ENCODE measurements around the gene SH3D21. TPM values are rescaled to one million over a fixed set of nuclear protein-coding genes. Genes with fewer than 3 reads are reported as not detected.

The SH3D21 gene
- total RNA-seq, 1 donor from 2014 or later = 0.82 TPM

DNA sequence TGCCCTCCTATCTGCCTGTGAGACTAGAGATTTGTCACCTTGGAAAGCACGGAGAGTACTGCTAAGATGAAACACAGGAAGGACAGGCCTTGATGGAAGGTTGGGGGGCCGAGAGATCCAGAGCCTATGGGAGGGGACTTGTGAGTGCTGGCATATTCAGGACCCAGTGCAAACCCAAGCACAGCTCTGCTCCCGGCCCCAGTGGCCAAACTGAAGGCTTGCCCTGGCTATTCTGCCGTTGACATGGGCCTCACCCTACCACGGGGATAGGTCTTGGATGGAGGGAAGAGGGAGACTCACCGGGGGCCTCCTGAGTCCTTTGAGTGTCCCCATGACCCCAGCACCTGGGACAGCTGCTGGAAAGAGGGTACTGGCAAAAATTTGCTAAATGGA lies 21.9 kb downstream of the SH3D21 start:
- DNase-seq (ENCODE audit: low spot score in 2 of 2) = no peak
- no peak for FAIRE-seq

DNA sequence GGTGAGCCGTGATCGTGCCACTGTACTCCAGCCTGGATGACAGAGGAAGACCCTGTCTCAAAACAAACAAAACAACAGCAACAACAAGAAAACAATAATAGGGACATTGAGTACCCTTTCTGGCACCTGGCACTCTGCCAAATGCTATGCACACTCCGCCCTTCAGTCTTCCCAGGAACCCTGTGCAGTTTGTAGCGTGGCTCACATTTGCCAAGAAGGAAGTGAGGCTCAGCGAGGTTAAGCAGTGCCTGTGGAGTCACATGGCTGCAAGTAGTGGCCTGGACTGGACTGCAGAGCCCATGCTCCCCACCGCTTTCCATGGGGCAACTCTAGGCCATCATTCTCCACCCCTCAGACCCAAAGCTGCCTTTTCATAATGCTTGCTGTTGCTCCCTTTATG lies 22.5 kb downstream of the SH3D21 start:
- no peak for FAIRE-seq
- no peak for DNase-seq (ENCODE audit: low spot score in 2 of 2)

DNA sequence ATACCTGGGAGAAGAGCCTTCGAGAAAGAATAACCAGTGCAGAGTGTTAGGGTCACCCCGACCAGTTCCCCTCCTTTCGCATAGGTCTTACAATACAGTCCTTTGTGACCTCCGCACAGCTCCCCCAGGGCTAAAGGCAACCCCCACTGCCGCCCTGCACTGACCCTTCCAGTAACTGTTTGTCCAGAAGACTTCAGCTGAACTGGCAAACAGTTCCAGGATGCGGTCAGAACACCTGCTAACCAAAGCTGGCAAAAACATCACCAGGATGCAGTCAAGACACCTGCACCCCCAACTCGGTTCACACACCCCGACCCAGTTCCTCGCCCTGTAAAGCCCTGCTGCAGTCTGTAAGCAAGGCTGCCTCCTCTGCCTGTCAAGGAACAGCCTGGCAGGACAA lies 23.6 kb downstream of the SH3D21 start:
- FAIRE-seq (no peak), DNase-seq (ENCODE audit: low spot score in 2 of 2) (no peak)

DNA sequence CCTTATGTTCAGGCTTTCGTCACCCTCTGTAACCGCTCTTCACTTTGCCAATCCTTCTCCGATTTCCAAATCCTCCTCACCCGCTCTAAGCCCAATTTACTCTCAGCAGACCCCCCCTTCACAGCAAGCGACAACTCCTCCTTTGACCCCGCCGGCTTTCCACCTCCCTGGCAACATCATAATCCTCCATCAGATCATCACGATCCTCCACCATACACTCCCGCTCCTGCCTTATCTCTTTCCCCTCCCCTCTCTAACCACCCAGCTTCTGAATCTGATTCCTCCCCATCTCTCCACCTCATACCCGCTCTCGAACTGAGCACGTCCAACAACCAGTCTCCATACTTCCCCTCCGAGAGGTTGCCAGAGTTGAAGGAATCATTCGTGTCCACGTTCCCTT lies 24.8 kb downstream of the SH3D21 start:
- FAIRE-seq (no peak), DNase-seq (ENCODE audit: low spot score in 2 of 2) (no peak)

DNA sequence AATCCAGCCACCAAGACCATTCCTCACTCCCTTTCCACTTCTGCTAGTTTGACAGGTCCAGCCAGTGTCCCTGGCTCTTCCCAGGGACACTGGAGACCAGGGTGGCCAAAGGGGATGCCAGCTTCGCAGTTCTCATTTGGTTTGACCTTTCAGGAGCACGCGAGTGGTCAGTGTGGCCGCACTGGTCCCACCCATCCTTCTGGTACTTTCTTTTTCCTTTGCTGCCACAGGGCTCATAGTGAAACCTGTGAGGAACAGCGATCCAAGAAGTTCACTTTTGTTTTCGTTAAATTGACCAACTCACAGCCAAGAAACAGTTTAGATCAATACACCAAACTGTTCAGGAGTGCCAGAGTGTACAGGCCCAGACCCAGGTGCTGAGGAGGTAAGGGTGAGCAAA lies 31.7 kb downstream of the SH3D21 start:
- no peak for FAIRE-seq
- no peak for DNase-seq (ENCODE audit: low spot score in 2 of 2)

DNA sequence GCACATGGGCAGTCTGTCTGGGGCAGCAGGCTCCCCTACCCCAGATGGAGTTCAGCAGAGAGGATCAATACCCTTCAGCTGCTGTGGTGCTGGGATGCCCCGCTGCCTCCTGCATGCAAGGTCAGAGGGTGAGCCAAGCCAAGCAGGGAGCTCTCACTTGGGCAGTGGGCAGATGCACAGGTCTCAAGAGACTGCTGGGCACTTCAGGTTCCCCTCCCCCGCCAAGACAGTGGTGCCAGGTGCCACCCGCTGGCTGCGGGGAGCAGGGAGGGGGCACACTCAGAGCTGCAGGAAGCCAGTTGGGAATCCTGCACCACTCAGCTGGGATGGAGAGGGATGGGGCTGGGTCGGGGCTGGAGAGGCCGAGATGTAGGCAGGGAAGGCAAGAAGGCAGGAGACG lies 33.0 kb downstream of the SH3D21 start:
- FAIRE-seq (no peak), DNase-seq (ENCODE audit: low spot score in 2 of 2) (no peak)

GRCh38 chr1:36339615-36340014 lies 33.4 kb downstream of the SH3D21 start:
- DNase-seq (ENCODE audit: low spot score in 2 of 2) = no peak
- no peak for FAIRE-seq

DNA sequence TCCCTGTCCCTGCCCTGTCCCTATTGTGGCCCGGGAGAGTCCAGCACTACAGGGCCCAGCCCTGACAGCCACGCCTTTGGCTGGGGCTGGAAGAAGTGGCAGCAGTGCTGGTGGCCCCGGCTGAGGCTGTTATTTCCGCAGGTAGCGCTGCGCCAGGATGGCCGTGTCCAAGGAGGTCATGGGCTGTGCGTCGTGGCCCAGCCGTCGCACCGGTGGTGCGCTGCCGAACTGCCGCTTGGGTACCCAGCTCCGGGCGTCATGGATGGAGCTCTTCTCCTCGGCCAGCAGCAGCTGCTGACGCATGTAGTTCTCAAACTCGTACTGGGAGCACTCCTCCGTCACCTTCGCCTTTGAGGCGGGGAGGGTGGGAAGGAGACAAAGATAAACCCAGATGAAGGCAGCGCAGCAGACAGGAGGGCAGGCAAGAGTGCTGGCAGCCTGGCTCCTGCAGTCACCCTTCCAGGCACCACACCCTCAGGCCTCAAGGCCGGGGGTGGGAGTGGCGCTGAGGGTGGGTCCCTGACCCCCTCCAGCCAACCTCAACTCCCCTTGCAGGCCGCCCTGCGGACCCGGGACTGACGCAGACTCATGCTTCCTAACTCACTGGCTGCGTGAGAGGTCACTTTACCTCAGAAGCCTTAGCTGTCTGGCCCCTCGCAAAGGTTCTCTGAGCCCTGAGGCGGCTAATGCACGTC lies 35.6 kb downstream of the SH3D21 start:
- no peak for DNase-seq (ENCODE audit: low spot score in 2 of 2)

GRCh38 chr1:36342426-36343185 lies 36.4 kb downstream of the SH3D21 start:
- FAIRE-seq (no peak), DNase-seq (ENCODE audit: low spot score in 2 of 2) (peak; percentile 53 to 57)

More for the DNA sequence above, 35.6 kb downstream of the SH3D21 start:
- FAIRE-seq = no peak

- DNase-seq (ENCODE audit: low spot score in 2 of 2) (no peak), FAIRE-seq (no peak)
Measured at GRCh38 chr1:36343651-36344394, 37.7 kb downstream of the SH3D21 start.

- FAIRE-seq = no peak
- no peak for DNase-seq (ENCODE audit: low spot score in 2 of 2)
Measured at GRCh38 chr1:36344395-36344680, 38.2 kb downstream of the SH3D21 start.

GRCh38 chr1:36345353-36345752 lies 39.2 kb downstream of the SH3D21 start:
- no peak for FAIRE-seq
- DNase-seq (ENCODE audit: low spot score in 2 of 2) = no peak

- DNase-seq (ENCODE audit: low spot score in 2 of 2) (no peak), FAIRE-seq (no peak)
Measured at GRCh38 chr1:36346741-36347370, 40.7 kb downstream of the SH3D21 start.

GRCh38 chr1:36349241-36349671 lies 43.1 kb downstream of the SH3D21 start:
- FAIRE-seq (no peak), DNase-seq (ENCODE audit: low spot score in 2 of 2) (no peak)

GRCh38 chr1:36349839-36350238 lies 43.7 kb downstream of the SH3D21 start:
- FAIRE-seq = no peak
- DNase-seq (ENCODE audit: low spot score in 2 of 2) = no peak

GRCh38 chr1:36350659-36351226 lies 44.6 kb downstream of the SH3D21 start:
- no peak for FAIRE-seq
- DNase-seq (ENCODE audit: low spot score in 2 of 2) = peak in 1 of 2 donors; percentile 49

- FAIRE-seq (no peak), DNase-seq (ENCODE audit: low spot score in 2 of 2) (no peak)
Measured at GRCh38 chr1:36351227-36351977, 45.2 kb downstream of the SH3D21 start.

DNA sequence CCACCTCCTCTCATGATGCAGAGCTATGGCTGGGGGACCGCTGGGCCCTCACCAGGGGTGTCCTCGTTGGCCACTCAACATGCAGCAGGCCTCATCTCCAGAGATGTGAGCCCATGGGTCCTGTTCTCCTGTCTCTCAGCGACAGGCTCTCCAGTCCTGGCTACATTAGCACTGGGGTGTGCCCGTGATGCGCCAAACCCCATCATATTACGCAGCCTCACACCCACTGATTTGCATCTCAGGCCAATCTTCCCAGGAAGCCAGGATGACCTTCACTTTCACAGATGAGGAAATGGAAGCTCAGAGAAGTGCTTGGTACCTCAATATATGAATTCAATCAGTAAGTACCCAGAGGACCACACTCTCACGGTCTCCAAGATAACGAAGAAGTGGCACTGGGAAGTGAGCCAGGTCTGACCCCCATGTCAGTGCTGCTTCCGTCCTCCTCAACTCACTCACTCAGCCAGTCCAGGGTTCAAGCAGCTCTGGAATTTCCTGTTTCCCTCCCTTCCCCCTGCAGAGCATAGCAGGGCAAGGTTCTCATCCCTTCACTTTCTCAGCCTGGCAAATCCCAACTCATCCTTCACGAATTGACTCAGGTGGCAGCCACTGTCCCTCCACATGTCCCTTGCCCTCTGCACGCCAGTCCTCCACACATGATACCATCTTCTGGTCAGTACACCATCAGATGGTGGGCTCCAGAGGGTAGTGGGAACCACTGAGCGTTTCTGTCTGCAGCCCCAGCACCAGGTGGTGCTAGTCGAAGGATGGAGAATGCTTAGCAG lies 46.1 kb downstream of the SH3D21 start:
- DNase-seq (ENCODE audit: low spot score in 2 of 2) = no peak
- FAIRE-seq = no peak

All from frontal cortex (tissue), 4 donors.